A549 (cell line): Measurements from ENCODE around the gene DLG2.

ENCODE experiments used
- CTCF ChIP-seq: fragments of >200 bp; sonication (Bioruptor Twin); formaldehyde crosslinking; IDR thresholded peaks from 3 replicates; pipeline ENCODE4 v1.5.1; 2016
- EHMT2 ChIP-seq: fragments of 200-600 bp; sonication (generic); IDR thresholded peaks from 2 replicates; pipeline ENCODE4 v1.6.1; 2016; ENCODE audit warnings: antibody characterized with exemption, low read depth, mild to moderate bottlenecking, moderate library complexity
- GATA3 ChIP-seq: IDR thresholded peaks from 2 replicates; pipeline ENCODE4 v1.6.1; 2012; ENCODE audit warnings: borderline replicate concordance
- HDAC2 ChIP-seq: fragments of 200-600 bp; sonication (generic); IDR thresholded peaks from 2 replicates; pipeline ENCODE4 v1.6.1; 2016
- HOXA7 ChIP-seq: fragments of 250-450 bp; sonication (Bioruptor Pico); IDR thresholded peaks from 2 replicates; pipeline ENCODE4 v1.5.0; 2020; ENCODE audit warnings: mild to moderate bottlenecking, moderate library complexity
- MYC ChIP-seq: IDR thresholded peaks from 2 replicates; pipeline ENCODE4 v1.6.1; 2012; ENCODE audit warnings: mild to moderate bottlenecking, inconsistent platforms, low read length, improper control_type of control experiment, borderline replicate concordance
- PHF8 ChIP-seq: fragments of 200-600 bp; sonication (generic); IDR thresholded peaks from 2 replicates; pipeline ENCODE4 v1.6.1; 2016; ENCODE audit warnings: low read depth, mild to moderate bottlenecking, antibody characterized with exemption, moderate library complexity, borderline replicate concordance
- POLR2A ChIP-seq: IDR thresholded peaks from 2 replicates; pipeline ENCODE4 v1.6.1; 2012; ENCODE audit warnings: mild to moderate bottlenecking, low read length
- RAD21 ChIP-seq, 2 experiments: fragments of >200 bp in 1 of 2; sonication (Bioruptor Twin) in 1 of 2; formaldehyde crosslinking in 1 of 2; IDR thresholded peaks in 1 of 2; conservative IDR thresholded peaks in 1 of 2; 2 replicates in 1 of 2; 3 replicates in 1 of 2; pipeline ENCODE4 v1.6.1; 2012 to 2018; ENCODE audit warnings: inconsistent platforms in 1 of 2

DNA sequence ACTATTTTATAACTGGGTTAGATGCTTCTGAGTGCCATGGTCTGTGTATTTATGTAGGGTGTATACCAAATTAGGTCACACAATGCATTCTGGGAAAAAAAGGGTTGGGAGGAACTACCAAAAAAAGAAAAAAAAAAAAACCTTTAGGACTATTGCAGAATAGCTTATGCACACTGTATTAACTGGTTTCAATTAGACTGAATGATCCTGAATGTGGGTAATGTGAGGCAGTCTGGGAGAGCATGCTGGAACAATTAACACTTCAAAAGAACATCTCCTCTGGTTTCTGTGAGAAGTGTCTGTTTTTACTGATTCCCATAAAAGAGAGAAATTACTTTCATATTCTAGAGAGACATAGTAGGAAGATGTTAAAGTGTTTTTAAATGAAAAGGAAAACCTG lies 521.3 kb downstream of the DLG2 start:
- TF ChIP-seq HOXA7 (no peak), CTCF (no peak), MYC (no peak), PHF8 (no peak), GATA3 (no peak), EHMT2 (no peak), HDAC2 (no peak), POLR2A (no peak), RAD21 (conservative IDR thresholded peaks at IDR 0.05 in 1 of 2, IDR thresholded peaks at IDR 0.05 in 1 of 2) (no peak)
